Gastroesophageal sphincter (tissue), 3 donors: ENCODE results near the gene TSPEAR.

ENCODE experiments used
- CTCF ChIP-seq, 4 experiments: fragments of 200-600 bp in 2 of 4; fragments of 450-650 bp in 2 of 4; sonication (generic) in 1 of 4; IDR thresholded peaks; one replicate each; pipeline ENCODE4 v1.5.1; 2017 to 2019; ENCODE audit warnings: antibody characterized with exemption in 4 of 4, mild to moderate bottlenecking in 2 of 4, moderate library complexity in 2 of 4
- EP300 ChIP-seq: sonication (generic); formaldehyde crosslinking; IDR thresholded peaks from one replicate; pipeline ENCODE4 v1.6.1; 2017; ENCODE audit warnings: antibody characterized with exemption, mild to moderate bottlenecking
- POLR2A ChIP-seq, 2 donors: fragments of 450-650 bp; IDR thresholded peaks; one replicate each; pipeline ENCODE4 v1.6.1; 2017; ENCODE audit warnings: antibody characterized with exemption in 2 of 2, mild to moderate bottlenecking in 2 of 2, moderate library complexity in 1 of 2
- POLR2AphosphoS5 ChIP-seq: sonication (generic); formaldehyde crosslinking; IDR thresholded peaks from one replicate; pipeline ENCODE4 v1.6.1; 2017; ENCODE audit warnings: antibody characterized with exemption

GRCh38 chr21:44525391-44526095, 185.8 kb downstream of the TSPEAR start:
- no peak for TF ChIP-seq CTCF (IDR thresholded peaks at IDR 0.05)
- TF ChIP-seq POLR2A (IDR thresholded peaks at IDR 0.05) = no peak
- TF ChIP-seq EP300 = no peak
- TF ChIP-seq POLR2AphosphoS5 = no peak
